HEK293 (cell line): ENCODE data around the gene NCOA7.

ENCODE experiments used
- CTCF ChIA-PET: fragments of 350-600 bp; formaldehyde crosslinking; extraction: SDS; loops from one replicate; lab custom pipeline; 2021; ENCODE audit warnings: antibody characterized with exemption; lab: Yijun Ruan, JAX
- POLR2A ChIA-PET: fragments of 300-600 bp; formaldehyde crosslinking; extraction: SDS; loops from one replicate; lab custom pipeline; 2020; ENCODE audit warnings: antibody characterized with exemption, inconsistent platforms; lab: Yijun Ruan, JAX
- H3K27ac ChIP-seq: fragments of 200-500 bp; sonication (Bioruptor generic); 2 replicates; pipeline ENCODE4 v1.5.1; 2014; ENCODE audit warnings: low read depth, low read length, control low read depth, inconsistent platforms; ENCODE audit errors: extremely low read depth
- H3K36me3 ChIP-seq, 2 experiments: fragments of 200-500 bp in 1 of 2; sonication (Bioruptor generic) in 1 of 2; 1 replicate in 1 of 2; 2 replicates in 1 of 2; pipeline ENCODE4 v1.5.1; 2014 to 2017; ENCODE audit warnings: inconsistent platforms in 2 of 2, low read length in 2 of 2; ENCODE audit not compliant: control insufficient read depth in 2 of 2, insufficient read depth in 1 of 2
- H3K4me1 ChIP-seq: fragments of 200-500 bp; sonication (Bioruptor generic); 2 replicates; pipeline ENCODE4 v1.5.1; 2014; ENCODE audit warnings: mild to moderate bottlenecking, low read length, inconsistent platforms; ENCODE audit not compliant: control insufficient read depth, insufficient read depth
- H3K4me3 ChIP-seq: 2 replicates; pipeline ENCODE4 v1.5.1; 2011; ENCODE audit warnings: low read depth, mild to moderate bottlenecking, control low read depth, low read length, moderate library complexity
- H3K9me3 ChIP-seq: fragments of 200-500 bp; sonication (Bioruptor generic); 2 replicates; pipeline ENCODE4 v1.5.1; 2014; ENCODE audit warnings: low read depth, low read length, inconsistent platforms; ENCODE audit not compliant: control insufficient read depth, insufficient read depth
- EGR2 ChIP-seq: fragments of 450-650 bp; formaldehyde crosslinking; IDR thresholded peaks from 2 replicates; pipeline ENCODE4 v1.5.1; 2016; ENCODE audit warnings: low read depth, missing biosample characterization, missing genetic modification characterization
- HOXC10 ChIP-seq: sonication (generic); formaldehyde crosslinking; IDR thresholded peaks from 2 replicates; pipeline ENCODE4 v1.8.1; 2023; ENCODE audit warnings: mild to moderate bottlenecking, missing genetic modification reagents
- KLF7 ChIP-seq: fragments of 450-650 bp; formaldehyde crosslinking; IDR thresholded peaks from 2 replicates; pipeline ENCODE4 v1.5.1; 2016; ENCODE audit warnings: missing biosample characterization, missing genetic modification characterization, borderline replicate concordance
- SP2 ChIP-seq: fragments of 450-650 bp; formaldehyde crosslinking; IDR thresholded peaks from 2 replicates; pipeline ENCODE4 v1.5.1; 2016; ENCODE audit warnings: missing biosample characterization, missing genetic modification characterization
- TRIM28 ChIP-seq: IDR thresholded peaks from 2 replicates; pipeline ENCODE4 v1.6.1; 2011; ENCODE audit warnings: low read length, control low read depth, borderline replicate concordance
- ZBTB1 ChIP-seq: fragments of 450-650 bp; formaldehyde crosslinking; IDR thresholded peaks from 2 replicates; pipeline ENCODE4 v1.5.1; 2016; ENCODE audit warnings: missing biosample characterization, missing genetic modification characterization
- ZNF114 ChIP-seq: fragments of 450-650 bp; formaldehyde crosslinking; IDR thresholded peaks from 2 replicates; pipeline ENCODE4 v1.5.0; 2017; ENCODE audit warnings: missing biosample characterization, missing genetic modification characterization
- ZNF155 ChIP-seq: fragments of 450-650 bp; formaldehyde crosslinking; IDR thresholded peaks from 2 replicates; pipeline ENCODE4 v1.5.1; 2016; ENCODE audit warnings: missing biosample characterization, missing genetic modification characterization
- ZNF157 ChIP-seq: fragments of 450-650 bp; formaldehyde crosslinking; IDR thresholded peaks from 2 replicates; pipeline ENCODE4 v1.5.1; 2016; ENCODE audit warnings: missing biosample characterization, missing genetic modification characterization
- ZNF324 ChIP-seq: fragments of 450-650 bp; formaldehyde crosslinking; IDR thresholded peaks from 2 replicates; pipeline ENCODE4 v1.5.1; 2016; ENCODE audit warnings: missing biosample characterization, missing genetic modification characterization
- ZNF335 ChIP-seq: fragments of 450-650 bp; formaldehyde crosslinking; conservative IDR thresholded peaks from 2 replicates; pipeline ENCODE4 v1.5.1; 2016; ENCODE audit warnings: missing biosample characterization, missing genetic modification characterization
- ZNF354C ChIP-seq: fragments of 450-650 bp; formaldehyde crosslinking; IDR thresholded peaks from 2 replicates; pipeline ENCODE4 v1.5.1; 2016; ENCODE audit warnings: missing biosample characterization, missing genetic modification characterization, low read depth, borderline replicate concordance
- ZNF426 ChIP-seq: fragments of 450-650 bp; formaldehyde crosslinking; IDR thresholded peaks from 2 replicates; pipeline ENCODE4 v1.5.1; 2017; ENCODE audit warnings: missing biosample characterization, missing genetic modification characterization, mild to moderate bottlenecking, inconsistent platforms, moderate library complexity
- ZNF473 ChIP-seq: fragments of 450-650 bp; formaldehyde crosslinking; IDR thresholded peaks from 2 replicates; pipeline ENCODE4 v1.5.1; 2017; ENCODE audit warnings: missing biosample characterization, missing genetic modification characterization
- ZNF530 ChIP-seq: fragments of 450-650 bp; formaldehyde crosslinking; IDR thresholded peaks from 2 replicates; pipeline ENCODE4 v1.5.1; 2016; ENCODE audit warnings: low read depth, missing biosample characterization, missing genetic modification characterization
- ZNF600 ChIP-seq: fragments of 450-650 bp; formaldehyde crosslinking; IDR thresholded peaks from 2 replicates; pipeline ENCODE4 v1.5.1; 2016; ENCODE audit warnings: missing biosample characterization, missing genetic modification characterization
- ZNF658 ChIP-seq: fragments of 450-650 bp; formaldehyde crosslinking; IDR thresholded peaks from 2 replicates; pipeline ENCODE4; 2016; ENCODE audit warnings: missing biosample characterization, missing genetic modification characterization
- ZNF660 ChIP-seq: fragments of 450-650 bp; IDR thresholded peaks from 2 replicates; pipeline ENCODE4 v1.5.1; 2018; ENCODE audit warnings: missing biosample characterization, mild to moderate bottlenecking, missing genetic modification characterization
- ZSCAN30 ChIP-seq: fragments of 450-650 bp; IDR thresholded peaks from 2 replicates; pipeline ENCODE4 v1.5.1; 2018; ENCODE audit warnings: missing biosample characterization, mild to moderate bottlenecking, missing genetic modification characterization, moderate library complexity
- TF ChIP-seq, protein P1 (sequence below): fragments of 450-650 bp; IDR thresholded peaks from 2 replicates; pipeline ENCODE4 v1.5.1; 2018; ENCODE audit warnings: missing biosample characterization, mild to moderate bottlenecking, missing genetic modification characterization
- TF ChIP-seq, protein P2 (sequence below): fragments of 450-650 bp; formaldehyde crosslinking; IDR thresholded peaks from 2 replicates; pipeline ENCODE4 v1.5.1; 2017; ENCODE audit warnings: missing biosample characterization, missing genetic modification characterization
- TF ChIP-seq, protein P3 (sequence below): fragments of 450-650 bp; formaldehyde crosslinking; IDR thresholded peaks from 2 replicates; pipeline ENCODE4 v1.5.1; 2016; ENCODE audit warnings: missing biosample characterization, missing genetic modification characterization
- TF ChIP-seq, protein P4 (sequence below): fragments of 450-650 bp; formaldehyde crosslinking; IDR thresholded peaks from 2 replicates; pipeline ENCODE4 v1.5.1; 2016; ENCODE audit warnings: missing biosample characterization, missing genetic modification characterization
- TF ChIP-seq, protein P5 (sequence below): fragments of 450-650 bp; formaldehyde crosslinking; IDR thresholded peaks from 2 replicates; pipeline ENCODE4 v1.5.1; 2017; ENCODE audit warnings: missing biosample characterization, missing genetic modification characterization
- TF ChIP-seq, protein P6 (sequence below): fragments of 450-650 bp; formaldehyde crosslinking; IDR thresholded peaks from 2 replicates; pipeline ENCODE4 v1.5.1; 2017; ENCODE audit warnings: missing biosample characterization, missing genetic modification characterization

NCOA7 gene

DNA sequence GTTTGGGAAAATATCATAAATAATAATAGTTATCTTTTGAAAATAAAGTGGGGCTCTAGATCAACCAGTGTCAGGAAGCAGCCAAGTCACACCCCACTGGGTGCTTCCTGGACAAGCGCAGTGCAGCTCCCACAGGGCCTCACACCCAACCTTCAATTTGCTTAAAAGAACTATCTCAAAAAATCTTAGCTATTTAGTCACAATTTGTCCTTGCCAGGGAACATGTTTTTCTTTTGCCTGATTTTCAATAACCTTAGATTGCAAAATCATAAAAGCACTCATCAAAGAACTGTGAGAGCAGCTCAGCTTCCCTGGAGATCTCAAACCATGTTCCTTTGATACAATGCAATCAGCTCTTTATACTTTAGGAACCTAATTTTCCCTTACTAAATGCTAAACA lies 1.6 kb upstream of the NCOA7 start:
- peaks cover 24% of the 10 kb centered on the region for H3K4me1 ChIP-seq
- no peaks in the 10 kb centered on the region for H3K9me3 ChIP-seq
- no peak overlapping the region for H3K4me3 ChIP-seq
- ChIA-PET POLR2A (interaction anchor here (0.8 to 3.6 kb wide), 9 partner anchors 8 to 482 kb away, joined by 3 to 66 read pairs (median 4); partner anchors contain the start of genes HINT3 and TRMT11), CTCF (interaction anchor here (0.6 to 3.6 kb wide), 10 partner anchors 8 to 1399 kb away, joined by 3 to 35 read pairs (median 4); no protein-coding TSS in a partner anchor)
- H3K36me3 ChIP-seq = no peaks in the 10 kb centered on the region
- H3K27ac ChIP-seq = peak overlapping the region; percentile 91
- TF ChIP-seq ZNF324 (tag by site-specific recombination) (no peak), ZNF530 (tag by site-specific recombination) (no peak), ZNF354C (no peak), ZNF658 (tag by site-specific recombination) (no peak)

DNA sequence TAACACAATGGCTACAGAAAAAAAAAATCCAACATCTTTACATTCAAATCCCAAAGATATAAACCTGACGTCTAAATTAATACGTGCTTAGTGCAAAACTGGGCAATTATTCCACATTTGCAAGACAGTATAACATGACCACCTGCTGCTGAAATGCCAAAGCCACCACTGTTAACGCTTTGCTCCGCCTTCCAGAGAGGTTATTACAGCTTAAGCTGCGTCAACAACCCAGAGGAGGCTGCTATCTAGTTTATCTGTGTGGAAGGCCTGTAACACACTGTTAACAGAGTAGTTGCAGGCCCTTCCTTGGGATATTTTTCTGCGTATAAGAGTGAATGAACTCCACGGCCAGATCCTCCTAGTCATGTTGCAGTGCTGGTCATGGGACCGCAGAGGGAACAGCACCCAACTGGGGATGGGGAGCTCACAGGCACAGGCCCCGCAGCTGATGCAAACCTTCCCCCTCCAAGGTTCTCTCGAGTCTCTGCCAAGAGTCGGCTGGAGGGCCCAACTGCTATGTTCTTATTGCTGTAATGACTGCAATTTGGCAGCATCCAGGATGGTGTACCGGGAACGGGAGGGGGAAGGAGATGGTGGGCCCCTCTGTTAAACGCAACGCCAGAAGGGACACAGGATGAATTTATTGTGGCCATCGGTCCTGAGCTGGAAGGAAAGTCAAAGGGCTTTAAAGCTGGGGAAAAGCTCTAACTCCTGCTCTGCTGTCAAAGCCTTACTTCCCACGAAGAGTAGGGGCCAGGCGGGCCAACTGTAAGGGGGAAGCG lies 993 bp upstream of the NCOA7 start:
- CTCF ChIA-PET = interaction anchor here (0.6 to 3.6 kb wide), 21 partner anchors 9 to 1398 kb away, joined by 3 to 35 read pairs (median 4); partner anchors contain the start of gene HINT3
- TF ChIP-seq, protein P1, sequence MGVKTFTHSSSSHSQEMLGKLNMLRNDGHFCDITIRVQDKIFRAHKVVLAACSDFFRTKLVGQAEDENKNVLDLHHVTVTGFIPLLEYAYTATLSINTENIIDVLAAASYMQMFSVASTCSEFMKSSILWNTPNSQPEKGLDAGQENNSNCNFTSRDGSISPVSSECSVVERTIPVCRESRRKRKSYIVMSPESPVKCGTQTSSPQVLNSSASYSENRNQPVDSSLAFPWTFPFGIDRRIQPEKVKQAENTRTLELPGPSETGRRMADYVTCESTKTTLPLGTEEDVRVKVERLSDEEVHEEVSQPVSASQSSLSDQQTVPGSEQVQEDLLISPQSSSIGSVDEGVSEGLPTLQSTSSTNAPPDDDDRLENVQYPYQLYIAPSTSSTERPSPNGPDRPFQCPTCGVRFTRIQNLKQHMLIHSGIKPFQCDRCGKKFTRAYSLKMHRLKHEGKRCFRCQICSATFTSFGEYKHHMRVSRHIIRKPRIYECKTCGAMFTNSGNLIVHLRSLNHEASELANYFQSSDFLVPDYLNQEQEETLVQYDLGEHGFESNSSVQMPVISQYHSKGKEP (tag by site-specific recombination) = peak; percentile 62; the same call in 1 of the 2 replicates
- TF ChIP-seq ZNF335 (tag by site-specific recombination) = peak; percentile 81
- no peak for TF ChIP-seq KLF7 (tag by site-specific recombination)
- TF ChIP-seq, protein P2, sequence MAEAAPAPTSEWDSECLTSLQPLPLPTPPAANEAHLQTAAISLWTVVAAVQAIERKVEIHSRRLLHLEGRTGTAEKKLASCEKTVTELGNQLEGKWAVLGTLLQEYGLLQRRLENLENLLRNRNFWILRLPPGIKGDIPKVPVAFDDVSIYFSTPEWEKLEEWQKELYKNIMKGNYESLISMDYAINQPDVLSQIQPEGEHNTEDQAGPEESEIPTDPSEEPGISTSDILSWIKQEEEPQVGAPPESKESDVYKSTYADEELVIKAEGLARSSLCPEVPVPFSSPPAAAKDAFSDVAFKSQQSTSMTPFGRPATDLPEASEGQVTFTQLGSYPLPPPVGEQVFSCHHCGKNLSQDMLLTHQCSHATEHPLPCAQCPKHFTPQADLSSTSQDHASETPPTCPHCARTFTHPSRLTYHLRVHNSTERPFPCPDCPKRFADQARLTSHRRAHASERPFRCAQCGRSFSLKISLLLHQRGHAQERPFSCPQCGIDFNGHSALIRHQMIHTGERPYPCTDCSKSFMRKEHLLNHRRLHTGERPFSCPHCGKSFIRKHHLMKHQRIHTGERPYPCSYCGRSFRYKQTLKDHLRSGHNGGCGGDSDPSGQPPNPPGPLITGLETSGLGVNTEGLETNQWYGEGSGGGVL = peak; percentile 87
- TF ChIP-seq ZNF114 (tag by site-specific recombination) = no peak
- TF ChIP-seq, protein P3, sequence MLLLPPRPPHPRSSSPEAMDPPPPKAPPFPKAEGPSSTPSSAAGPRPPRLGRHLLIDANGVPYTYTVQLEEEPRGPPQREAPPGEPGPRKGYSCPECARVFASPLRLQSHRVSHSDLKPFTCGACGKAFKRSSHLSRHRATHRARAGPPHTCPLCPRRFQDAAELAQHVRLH = no peak
- TF ChIP-seq ZNF473 (tag by site-specific recombination) = no peak
- peak; percentile 64; the same call in 1 of the 2 replicates for TF ChIP-seq ZSCAN30 (tag by site-specific recombination)
- TF ChIP-seq SP2 (tag by site-specific recombination) = no peak
- TF ChIP-seq ZBTB1 (tag by site-specific recombination) = no peak
- peak; percentile 85 for TF ChIP-seq ZNF600 (tag by site-specific recombination)
- TF ChIP-seq, protein P4, sequence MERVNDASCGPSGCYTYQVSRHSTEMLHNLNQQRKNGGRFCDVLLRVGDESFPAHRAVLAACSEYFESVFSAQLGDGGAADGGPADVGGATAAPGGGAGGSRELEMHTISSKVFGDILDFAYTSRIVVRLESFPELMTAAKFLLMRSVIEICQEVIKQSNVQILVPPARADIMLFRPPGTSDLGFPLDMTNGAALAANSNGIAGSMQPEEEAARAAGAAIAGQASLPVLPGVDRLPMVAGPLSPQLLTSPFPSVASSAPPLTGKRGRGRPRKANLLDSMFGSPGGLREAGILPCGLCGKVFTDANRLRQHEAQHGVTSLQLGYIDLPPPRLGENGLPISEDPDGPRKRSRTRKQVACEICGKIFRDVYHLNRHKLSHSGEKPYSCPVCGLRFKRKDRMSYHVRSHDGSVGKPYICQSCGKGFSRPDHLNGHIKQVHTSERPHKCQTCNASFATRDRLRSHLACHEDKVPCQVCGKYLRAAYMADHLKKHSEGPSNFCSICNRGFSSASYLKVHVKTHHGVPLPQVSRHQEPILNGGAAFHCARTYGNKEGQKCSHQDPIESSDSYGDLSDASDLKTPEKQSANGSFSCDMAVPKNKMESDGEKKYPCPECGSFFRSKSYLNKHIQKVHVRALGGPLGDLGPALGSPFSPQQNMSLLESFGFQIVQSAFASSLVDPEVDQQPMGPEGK (tag by site-specific recombination) = peak; percentile 82
- no peak for TF ChIP-seq ZNF157 (tag by site-specific recombination)
- TF ChIP-seq ZNF660 (tag by site-specific recombination) = no peak
- no peak for TF ChIP-seq ZNF426 (tag by site-specific recombination)
- TF ChIP-seq HOXC10 (CRISPR knock-in tag) = no peak
- TF ChIP-seq ZNF155 (tag by site-specific recombination) = no peak
- TF ChIP-seq, protein P5, sequence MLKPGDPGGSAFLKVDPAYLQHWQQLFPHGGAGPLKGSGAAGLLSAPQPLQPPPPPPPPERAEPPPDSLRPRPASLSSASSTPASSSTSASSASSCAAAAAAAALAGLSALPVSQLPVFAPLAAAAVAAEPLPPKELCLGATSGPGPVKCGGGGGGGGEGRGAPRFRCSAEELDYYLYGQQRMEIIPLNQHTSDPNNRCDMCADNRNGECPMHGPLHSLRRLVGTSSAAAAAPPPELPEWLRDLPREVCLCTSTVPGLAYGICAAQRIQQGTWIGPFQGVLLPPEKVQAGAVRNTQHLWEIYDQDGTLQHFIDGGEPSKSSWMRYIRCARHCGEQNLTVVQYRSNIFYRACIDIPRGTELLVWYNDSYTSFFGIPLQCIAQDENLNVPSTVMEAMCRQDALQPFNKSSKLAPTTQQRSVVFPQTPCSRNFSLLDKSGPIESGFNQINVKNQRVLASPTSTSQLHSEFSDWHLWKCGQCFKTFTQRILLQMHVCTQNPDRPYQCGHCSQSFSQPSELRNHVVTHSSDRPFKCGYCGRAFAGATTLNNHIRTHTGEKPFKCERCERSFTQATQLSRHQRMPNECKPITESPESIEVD (tag by site-specific recombination) = peak; percentile 85
- TF ChIP-seq, protein P6, sequence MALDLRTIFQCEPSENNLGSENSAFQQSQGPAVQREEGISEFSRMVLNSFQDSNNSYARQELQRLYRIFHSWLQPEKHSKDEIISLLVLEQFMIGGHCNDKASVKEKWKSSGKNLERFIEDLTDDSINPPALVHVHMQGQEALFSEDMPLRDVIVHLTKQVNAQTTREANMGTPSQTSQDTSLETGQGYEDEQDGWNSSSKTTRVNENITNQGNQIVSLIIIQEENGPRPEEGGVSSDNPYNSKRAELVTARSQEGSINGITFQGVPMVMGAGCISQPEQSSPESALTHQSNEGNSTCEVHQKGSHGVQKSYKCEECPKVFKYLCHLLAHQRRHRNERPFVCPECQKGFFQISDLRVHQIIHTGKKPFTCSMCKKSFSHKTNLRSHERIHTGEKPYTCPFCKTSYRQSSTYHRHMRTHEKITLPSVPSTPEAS (tag by site-specific recombination) = peak; percentile 20; the same call in 1 of the 2 replicates
- no peak for TF ChIP-seq EGR2 (tag by site-specific recombination)
- TF ChIP-seq TRIM28 = peak; percentile 97

More for the DNA sequence above, 993 bp upstream of the NCOA7 start:
- peaks cover 30% of the 10 kb centered on the region for H3K4me1 ChIP-seq
- H3K9me3 ChIP-seq = no peaks in the 10 kb centered on the region
- POLR2A ChIA-PET = interaction anchor here (0.6 to 3.6 kb wide), 25 partner anchors 8 to 1619 kb away, joined by 3 to 66 read pairs (median 5); partner anchors contain the start of genes HEY2, HINT3 and TRMT11
- no peaks in the 10 kb centered on the region for H3K36me3 ChIP-seq
- peak overlapping the region; percentile 70 for H3K4me3 ChIP-seq
- peak overlapping the region; percentile 91 for H3K27ac ChIP-seq
